Effector CD4-positive, alpha-beta T cell (primary cell): ENCODE measurements around the gene PPM1F.
A peak's percentile ranks its signal among the peaks of the same experiment; 100 is the strongest.
"Not testable (repeated sequence)": the region's sequence is repeated elsewhere in the genome, so short reads cannot be mapped to it uniquely, and the experiment has no call there.

Source experiments
- DNase-seq: peaks from one replicate; pipeline ENCODE4 v3.0.0-alpha.2; 2020

The PPM1F gene

DNA sequence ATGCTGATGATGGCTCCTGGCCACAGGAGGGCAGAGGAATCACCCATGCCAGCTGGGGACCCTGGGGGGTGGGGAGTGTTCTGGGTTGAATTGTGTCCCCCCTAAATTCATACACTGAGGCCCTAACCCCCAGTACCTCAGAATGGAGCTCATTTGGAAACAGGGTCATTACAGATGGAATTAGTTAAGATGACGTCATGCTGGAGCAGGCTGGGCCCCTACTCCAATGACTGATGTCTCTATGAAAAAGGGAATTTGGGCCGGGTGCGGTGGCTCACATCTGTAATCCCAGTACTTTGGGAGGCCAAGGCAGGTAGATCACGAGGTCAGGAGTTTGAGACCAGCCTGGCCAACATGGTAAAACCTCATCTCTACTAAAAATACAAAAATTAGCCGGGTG is 12.7 kb downstream of the PPM1F start:
- DNase-seq = not testable (repeated sequence)

DNA sequence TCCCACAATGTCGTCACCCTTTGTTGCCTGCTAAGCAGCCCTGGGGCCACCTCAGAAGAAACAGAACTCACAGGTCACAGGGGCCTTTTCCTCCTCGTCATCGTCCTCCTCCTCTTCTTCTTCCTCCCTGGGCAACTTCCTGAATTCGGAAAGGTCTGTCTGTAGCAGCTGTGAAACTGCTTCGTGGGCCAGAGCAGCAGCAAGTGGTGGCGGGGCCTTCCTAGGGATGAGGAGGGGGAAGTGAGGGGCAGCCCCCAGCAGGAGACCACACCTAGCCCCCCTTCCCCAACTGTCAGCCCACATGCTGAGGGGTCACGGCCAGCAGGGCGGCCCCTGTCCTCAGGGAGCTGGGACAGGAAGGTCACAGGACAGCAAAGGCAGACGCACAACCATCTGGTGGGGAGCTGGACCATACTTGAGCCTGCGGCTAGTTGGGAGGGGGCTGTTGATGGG is 13.2 kb downstream of the PPM1F start:
- DNase-seq = no peak

DNA sequence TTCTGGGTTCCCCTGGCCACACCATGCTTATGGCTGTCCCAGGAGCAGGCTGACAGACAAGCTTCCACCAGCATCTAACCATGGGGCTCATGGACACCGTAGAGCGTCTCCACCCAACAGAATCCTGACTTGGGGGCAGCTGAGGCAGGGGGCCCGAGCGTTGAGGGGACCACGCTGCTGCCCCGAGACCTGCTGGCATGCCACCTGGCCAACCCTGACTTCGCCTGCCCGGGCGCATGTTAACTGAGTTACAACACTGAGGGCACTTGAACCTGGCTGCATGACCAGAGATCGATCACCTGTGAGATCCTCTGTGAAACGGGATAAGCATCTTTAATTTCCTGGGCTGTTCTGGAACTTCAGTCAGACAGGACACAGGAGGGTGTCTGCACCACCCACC is 13.7 kb downstream of the PPM1F start:
- no peak for DNase-seq

DNA sequence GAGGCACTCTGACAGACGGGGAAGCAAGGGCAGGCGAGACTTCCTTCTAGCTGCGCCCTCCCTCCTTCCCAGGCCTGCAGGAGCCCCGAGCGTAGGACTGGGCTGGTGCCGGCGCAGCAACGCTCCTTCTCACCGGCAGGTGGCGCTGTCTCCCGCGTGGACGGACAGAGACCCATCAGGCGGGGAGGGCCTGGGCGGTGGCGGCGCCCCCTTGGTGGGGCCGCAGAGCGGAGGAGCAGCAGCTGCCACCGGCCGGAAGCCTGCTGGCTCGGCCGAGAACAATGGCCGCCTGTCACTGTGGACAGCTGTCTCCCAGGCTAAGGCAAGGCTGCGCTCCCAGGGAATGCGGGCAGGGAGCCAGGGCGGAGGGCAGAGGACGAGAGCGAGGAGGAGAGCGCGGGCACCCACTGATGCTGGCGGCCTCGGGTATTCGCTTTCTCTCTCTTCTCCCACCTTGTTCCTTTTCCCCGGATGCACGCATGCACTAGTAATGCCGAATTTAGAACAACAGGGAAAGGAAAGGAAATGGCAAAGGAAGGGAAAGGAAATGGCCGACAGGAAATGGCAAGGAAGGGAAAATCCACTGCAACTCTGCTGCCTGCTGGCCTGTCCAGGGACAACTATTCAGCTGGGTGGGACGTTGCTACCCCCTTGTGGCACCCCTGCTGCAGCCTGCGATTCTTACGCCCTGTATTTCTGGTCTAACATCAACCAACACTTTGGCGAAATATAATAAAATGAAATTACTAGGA is 14.4 kb downstream of the PPM1F start:
- peak; percentile 89 for DNase-seq

DNA sequence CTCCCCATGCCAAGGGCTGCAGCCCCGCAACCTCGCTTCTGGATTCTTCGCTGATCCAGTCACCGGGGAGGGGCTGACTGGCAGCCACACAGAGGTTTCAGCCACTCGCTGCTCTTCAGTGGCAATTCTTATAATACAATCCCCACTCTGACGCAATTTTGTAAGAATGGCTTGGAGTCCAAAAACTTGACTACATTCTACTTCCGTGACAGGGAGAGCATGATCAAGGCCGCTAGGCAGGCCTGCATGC is 14.9 kb downstream of the PPM1F start:
- DNase-seq = no peak

DNA sequence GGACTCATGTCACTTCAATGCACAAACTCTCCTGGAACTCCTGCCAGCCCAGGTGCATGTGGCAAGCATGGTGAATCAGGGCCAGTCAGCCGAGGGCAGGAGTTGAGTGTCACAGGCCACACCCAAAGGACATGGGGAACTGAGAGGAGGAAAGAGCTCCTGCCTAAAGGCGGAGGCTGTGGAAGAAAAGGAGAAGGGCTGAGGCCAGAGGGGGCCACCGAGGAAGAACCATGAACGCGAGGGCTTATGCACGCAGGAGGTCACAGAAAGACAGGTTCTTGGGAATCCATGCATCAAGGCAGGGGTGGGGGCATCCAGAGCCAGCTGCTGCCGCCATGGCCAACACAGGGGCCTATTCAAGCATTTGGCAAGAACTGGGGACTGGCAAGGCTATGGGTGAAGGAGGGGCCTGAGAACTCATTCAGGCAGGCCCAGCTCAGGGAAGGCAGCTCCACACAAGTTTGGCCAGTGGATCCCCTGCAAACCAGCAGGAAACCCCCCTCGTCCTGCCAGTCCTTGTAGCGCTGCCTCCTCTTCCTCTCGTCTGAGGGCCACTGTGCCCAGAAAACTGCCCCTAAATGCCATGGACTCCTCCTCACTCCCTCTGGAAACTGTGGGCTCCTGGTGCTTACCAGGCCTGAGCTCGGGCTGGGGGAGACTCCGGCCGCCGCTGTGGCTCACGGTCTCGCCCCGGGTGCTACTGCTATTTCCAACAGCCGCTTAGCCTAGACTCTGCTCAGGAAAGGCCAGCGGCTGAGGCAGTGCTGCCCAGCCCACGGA is 15.4 kb downstream of the PPM1F start:
- no peak for DNase-seq

DNA sequence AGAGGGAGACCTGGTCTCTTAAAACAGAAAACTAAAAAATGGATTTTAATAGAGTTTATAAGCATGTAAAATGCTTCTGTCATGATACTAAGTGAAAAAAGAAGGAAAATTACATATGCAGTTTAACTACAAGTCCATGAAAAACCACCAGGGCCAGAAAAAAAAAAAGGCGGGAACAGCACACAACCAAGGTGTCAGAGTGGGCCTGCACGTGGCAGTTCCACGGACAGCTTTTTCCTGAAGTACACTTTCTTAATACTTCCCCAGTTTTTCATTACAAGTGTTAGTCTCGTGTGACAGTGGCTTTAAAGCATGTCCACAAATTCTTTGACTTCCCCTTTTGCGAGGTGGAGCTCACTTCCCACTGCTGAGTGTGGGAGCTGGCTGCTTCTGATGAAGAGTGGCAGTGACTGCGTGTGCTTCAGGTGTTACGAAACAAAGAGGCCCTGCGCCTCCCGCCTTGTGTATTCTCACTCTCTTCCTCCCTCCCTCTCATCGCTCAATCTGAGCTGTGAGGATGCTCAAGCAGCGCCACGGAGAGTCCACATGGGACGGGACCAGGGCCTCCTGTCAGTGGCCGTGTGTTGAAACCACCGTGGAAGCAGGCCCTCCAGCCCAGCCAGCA is 16.4 kb downstream of the PPM1F start:
- no peak for DNase-seq

DNA sequence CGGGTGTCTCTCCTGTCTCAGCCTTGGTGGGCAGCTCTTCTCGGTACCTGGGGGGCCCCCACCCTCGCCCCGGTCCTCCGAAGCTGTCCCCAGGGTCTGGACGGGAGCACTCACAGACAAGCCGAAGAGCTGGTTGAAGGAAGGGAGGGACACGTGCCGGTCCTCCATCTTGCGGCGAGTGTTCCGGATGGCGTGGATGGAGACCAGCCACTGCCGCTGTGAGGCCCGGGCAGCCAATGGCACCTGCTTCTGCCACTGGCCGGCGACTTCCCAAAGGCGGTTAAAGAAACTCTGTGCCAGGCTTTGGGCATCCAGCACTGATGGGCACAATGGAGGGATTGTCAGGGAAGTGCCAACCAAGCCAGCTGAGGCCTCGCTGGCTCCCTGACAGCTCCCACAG is 18.7 kb downstream of the PPM1F start:
- DNase-seq = no peak

DNA sequence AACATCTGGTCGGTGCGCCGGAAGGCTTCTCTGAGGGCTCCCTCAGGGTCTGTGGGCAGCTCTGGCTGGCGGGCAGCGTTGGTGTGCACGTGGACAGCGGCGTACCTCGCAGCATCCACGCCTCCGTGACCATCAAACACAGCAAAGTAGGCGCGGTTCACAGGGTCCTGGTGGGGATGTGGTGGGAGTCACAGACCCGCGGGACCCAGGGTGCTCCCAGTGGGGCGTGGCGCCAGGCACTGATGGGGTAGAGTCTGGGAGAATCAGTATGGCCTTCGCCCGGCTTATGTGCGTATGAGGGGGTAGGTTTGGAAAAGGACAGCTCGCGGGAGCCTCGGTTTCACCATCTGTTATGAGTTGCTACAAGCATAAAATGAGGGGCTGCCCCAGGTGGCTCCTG is 19.2 kb downstream of the PPM1F start:
- no peak for DNase-seq

DNA sequence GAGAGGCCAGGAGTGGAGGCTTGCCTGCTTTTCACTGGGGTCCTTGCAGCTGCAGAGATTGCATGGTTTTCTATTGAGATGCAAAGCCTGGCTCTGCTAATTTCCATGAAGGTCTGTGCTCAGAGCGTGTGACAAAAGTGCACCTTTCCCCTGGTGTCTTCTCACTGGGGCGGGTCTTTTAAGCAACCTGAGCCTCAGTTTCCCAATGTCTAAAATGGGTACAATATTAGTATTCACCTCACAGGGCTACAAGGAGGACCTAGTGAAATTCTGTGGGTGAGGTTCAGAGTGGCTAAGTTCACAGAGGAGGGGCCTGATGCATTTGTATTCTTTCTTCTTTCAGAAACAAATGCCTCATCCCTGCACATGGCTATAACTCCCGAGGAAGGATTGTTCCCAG is 20.3 kb downstream of the PPM1F start:
- no peak for DNase-seq

DNA sequence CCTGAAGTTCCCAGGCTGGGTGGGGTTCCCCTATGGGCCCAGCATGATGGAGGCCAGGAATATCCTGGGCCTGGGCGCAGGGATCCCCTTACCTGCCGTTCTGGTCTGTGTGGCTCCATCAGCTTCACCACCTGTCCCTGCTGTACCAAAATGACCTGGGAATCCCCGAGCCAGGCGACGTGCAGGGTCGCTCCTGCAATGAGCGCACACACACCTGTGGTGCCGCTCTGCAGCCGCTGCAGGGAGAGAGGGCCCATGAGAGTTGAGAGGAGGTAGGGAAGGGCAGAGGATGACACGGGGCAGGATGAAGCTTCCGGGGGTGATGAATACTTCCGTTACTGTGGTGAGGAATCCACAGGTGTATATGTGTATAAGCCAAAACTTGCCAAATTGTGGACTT is 21.6 kb downstream of the PPM1F start:
- DNase-seq = no peak

DNA sequence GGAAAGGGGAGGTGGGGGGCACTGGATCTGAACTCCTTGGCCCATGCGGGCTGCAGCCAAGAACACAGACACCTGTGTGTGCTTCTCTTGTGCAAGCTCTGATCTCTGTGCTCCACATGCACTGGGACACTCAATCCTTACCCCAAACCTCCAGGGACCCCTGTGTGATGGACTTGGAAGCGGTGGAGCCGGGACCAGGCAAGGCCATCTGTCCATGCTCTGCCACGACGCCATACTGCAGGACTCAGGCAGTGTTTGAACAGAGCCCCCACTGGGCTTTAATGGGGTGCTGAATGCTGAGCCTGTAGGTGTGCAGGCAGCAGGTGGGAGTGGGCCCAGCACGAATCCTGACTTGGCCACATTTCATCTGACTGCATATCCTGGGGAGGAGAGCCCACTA is 23.4 kb downstream of the PPM1F start:
- DNase-seq = no peak

DNA sequence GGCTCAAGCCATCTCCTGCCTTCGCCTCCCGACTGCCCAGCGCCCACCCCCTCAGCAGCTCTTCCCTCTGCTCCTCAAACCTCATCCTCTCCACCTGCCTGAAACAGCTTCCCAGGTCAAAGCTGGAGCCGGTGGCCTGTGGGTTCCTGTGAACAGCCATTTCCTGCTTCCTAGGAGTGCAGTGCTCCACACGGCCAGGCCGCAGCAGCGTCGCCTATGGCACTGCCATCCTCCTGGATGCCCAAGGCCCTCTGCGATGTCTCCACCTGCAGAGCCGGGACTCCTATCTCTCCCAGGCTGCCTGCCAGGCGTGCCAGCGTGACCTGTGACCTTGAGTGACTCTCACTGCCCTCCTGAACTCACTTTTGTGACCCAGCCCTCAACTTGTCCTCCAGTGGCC is 24.6 kb downstream of the PPM1F start:
- no peak for DNase-seq

DNA sequence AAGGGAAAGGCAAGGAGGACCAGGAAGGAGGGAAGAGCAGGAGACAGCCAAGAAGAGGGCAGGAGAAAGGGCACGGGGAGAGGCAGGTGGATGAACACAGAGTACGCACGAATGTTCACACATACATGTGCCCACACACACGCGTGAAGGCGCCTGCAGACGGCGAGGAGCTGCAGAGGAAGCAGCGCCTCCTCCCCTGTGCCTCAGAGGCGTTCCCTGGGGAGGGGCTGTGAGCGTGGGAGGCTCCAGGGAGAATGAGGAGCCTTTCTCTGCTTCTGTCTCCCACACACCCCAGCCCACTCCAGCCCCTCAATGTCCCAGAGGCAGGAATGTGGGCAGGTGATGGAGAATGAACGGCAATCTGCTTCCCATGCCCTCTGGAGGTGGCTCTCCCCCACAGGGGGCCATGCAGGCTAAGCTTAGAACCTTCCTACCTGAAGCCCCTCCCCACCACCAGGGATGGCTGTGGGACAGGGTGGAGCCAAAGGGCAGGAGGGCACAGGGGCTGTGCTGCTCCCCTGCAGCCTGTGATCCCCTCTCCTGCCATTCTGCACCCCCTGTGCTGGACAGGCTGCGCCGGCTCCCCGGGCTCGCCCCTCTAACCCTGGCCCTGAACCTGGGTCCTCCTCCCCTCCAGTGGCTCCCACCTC is 25.3 kb downstream of the PPM1F start:
- DNase-seq = no peak

DNA sequence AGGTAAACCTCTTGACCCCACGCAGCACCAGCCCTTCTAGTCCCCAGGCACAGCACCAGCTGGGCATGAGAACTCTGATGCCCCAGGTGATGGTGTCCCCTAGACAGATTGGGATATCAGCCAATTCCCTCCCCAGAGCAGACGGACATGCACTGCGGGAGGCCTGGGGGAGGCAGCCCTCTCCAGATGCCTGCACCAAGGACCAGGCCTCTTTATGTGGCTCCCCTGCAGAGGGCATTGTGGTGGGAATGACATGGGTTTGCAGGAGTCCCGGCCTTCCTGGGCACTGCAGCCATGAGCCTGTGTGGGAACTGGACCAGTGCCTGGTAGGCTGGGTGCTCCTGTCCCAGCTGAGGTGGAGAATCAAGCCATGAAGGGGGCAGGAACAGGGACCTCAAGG is 25.9 kb downstream of the PPM1F start:
- DNase-seq = no peak

DNA sequence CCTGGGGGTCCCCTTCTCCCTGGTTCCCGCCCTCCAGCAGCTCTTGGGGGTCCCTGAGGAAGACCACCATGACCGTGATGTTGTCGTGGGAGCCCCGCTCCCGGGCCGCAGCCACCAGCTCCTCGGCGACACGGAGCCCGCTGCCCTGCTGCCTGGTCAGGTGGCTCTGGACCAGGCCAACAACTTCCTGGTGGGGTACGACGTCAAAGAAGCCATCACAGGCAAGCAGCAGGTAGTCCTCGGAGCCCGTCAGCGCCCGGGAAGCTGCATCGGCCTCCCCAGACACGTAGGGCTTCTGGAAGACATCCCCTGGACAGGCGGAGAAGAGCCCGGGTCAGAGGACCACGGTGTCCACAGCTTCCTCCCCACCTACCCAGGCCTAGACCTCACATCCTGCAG is 29.5 kb downstream of the PPM1F start:
- no peak for DNase-seq

DNA sequence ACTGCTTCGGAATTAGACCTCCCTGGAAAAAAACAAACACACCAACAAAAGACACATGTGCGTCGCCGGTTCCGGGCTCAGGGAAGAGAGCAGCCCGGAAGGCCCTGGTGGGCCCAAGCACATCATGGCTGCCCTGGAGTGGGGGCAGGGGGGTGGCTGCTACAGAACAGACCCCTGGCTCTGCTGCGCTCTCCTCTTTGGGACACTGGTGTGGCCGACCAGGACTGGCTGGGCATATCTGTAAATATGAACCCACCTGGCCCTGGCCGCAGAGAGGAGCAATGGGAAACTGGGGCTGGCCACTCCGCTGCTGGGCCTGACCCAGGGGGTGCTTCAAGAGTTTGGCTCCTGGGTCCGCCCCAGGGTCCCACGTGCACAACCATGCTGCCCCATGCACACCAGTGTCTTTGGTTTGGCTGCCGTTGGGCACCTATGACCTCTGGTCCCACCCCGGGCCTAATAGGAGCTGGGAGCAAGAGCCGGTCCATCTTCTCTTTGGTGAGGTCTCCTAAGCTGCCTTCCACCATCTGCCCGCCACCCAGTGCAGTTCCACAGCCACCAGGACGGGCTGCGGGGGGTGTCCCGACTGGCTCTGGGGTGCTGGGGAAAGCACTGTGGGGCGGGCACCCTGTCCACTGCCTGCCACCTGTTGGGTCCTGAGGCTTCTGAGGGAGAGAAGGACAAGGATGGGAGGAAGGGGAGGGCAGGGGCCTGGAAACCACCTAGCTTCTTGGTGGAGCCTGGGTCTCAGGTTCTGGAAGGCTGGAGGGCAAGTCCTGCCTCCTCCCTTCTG is 30.1 kb downstream of the PPM1F start:
- DNase-seq = no peak

DNA sequence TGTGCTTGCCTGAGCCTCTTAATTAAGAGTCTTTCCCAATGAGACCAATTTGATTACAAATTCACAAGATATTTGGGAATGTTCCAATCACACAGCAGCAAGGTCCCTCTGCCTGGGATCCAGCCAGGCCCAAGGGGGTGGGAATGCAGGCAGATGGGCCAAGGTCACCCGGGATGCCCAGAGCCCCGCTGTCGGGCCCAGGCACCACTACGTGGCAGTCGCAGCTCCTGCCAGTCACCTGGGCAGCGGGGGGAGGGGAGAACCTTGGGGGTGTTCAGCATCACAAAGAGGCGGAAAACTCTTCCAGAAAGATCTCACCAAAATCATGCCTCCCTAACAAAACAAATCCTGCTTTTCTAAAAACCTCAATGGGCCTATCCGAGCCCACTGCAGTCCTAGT is 30.9 kb downstream of the PPM1F start:
- no peak for DNase-seq

DNA sequence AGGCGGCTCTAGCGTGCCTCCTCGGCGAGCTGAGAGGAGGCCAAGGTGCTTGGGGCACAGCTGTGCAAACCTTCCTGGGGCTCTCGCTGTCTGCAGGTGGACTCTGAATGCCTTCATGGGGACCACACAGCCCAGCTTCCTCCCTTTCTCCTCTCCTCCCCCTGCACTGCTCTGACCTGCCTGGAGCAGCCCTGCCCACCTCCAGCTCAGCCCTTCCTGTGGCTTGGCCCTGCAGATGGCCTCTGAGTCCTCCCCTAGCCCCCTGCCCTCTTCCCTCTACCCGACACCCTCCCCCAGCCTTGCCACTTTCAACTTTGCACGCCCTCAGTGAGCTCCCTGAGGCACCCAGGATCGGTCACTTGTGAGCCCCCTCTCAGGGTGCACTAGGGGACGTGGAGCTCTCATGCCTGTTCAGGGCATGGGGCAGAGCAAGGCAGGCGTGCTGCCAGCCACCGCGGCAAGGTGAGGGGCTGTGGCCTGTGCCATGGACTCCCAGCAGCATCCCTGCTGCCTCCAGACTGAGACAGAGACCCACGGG is 31.4 kb downstream of the PPM1F start:
- no peak for DNase-seq

DNA sequence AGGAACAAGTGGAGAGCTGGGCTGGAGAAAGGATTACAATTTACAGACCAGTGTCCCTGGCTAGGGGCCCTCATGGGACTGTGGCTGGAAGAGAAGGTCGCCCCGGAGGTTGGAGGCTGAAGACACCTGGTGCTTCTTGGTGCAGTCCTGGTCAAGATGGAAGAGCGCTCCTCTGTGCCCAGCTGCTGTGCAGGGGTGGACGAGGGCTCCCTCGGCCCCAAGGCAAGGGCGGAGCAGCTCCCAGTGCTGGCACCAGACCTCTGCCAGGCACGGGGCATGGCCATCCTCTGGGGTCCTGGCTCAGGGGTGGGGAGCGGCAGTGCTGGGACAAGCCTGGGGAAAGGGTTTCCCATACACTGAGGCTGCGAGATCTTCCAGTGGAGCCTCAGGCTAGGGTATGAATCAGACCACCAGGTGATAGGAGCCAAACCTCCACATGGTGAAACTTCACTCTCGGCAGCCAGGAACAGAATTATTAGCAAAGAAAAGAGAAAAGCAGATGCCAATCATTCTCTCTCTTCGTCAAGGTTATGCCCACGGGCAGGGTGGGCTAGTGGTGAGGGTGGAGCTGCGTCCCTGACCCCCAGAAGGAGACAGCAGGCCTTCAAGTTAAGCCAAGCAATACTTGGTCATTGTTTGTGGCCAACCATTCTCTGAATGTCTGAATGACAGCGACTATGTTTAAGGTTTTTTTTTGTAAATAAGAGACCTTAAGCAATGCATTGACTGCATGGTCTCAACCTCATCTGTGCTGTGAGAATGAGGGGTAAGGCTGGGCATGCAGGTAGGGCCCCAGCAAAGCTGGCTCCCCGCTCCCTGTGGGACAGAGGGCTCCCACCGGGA is 32.1 kb downstream of the PPM1F start:
- DNase-seq = no peak

DNA sequence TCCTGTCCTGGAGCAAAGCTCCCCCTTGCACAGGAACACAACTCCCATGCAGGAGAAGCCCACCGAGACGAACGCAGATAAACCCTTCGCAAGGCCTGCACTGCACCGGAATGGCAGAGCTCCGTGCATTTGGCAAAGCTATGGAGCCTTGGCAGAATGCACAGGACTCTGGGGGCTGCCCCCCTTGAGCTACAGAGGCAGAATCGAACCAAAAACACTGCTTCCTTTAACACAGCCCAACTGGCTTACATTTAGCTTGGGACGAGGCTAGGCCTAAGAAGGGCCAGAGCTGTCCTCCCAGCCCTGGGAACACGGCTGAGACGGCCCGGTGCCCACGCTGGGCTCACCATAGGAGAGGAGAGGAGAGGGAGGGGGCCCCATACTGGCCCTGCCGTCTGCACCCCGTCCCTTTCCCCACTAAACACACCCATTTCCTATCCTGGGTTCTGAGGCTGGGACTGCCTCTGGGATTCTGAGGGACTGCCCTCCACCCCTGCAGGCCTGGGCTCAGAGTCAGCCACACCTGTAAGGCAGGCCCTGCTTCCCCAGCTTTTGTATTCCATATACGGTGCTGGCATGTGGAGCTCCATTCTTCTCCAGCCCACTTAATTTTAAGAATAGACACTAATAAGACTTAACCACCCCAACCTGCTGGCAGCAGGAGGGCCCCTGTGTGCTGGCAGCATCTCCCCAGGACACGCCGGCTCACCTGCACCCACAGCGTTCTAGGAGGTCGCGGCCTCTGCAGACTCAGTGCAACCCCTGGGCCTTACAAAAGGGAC is 32.9 kb downstream of the PPM1F start:
- DNase-seq = no peak
